ENCODE results near the gene TTC24.
"Not testable (repeated sequence)": the region's sequence is repeated elsewhere in the genome, so short reads cannot be mapped to it uniquely, and the experiment has no call there.

Gene TTC24

GRCh38 chr1:156579472-156579871 lies at the start of gene TTC24:
TTC24 (plus strand) TSS chr1:156579723; CDS start chr1:156581365, 1,642 bp downstream.
- no peak for DNase-seq (ENCODE audit: low read depth)

GRCh38 chr1:156530006-156530405 lies 49.5 kb upstream of the TTC24 start:
- no peak for DNase-seq (ENCODE audit: low read depth)

DNA sequence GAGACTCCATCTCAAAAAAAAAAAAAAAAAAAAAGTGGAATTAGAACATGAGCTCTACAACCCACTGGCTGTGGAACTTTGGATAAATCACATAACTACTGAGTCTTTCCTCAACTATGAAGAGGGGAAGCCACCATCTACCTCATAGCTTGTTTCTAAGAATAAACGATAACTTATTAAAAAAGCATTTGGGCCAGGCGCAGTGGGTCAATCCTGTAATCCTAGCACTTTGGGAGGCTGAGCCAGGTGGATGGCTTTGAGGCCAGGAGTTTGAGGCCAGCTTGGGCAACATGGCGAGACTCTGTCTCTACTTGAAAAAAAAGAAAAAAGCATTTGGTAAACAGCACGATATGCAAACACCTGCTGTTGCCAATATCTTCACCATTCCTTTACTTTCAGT lies 47.1 kb upstream of the TTC24 start:
- DNase-seq (ENCODE audit: low read depth), result no peak

DNA sequence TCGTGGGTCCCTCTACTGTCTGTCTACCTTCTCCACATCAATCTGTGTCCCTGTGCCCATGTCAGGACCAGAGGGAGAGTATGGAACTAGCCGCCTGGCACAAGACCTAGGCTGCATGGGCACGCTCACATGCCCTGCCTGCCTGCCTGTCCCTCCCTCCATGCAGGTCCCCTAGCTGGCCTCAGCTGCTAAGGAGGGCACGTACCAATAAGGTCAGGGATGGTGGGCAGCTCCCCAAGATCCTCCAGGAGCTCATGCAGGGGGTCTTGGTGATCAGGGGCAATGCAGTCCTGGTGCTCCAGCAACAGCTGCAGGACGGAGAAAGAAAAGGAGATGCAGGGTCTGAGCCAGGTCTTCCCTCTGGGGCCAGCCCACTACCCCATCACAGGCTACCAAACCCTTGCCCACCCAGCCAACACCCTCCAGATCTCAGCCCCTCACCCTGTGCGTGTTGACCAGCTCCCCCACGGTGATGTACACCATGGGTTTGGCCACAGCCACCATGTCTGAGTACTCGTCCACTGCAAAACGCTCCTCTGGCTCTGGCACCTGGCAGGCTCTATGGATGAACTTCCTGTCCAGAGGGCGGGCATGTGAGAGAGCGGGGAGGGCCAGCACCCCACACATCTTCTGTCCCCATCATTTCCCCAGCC lies 45.8 kb upstream of the TTC24 start:
- no peak for DNase-seq (ENCODE audit: low read depth)

GRCh38 chr1:156534424-156535060 lies 45.0 kb upstream of the TTC24 start:
- DNase-seq (ENCODE audit: low read depth), result no peak

- no peak for DNase-seq (ENCODE audit: low read depth)
Observed at GRCh38 chr1:156537027-156537426, 42.5 kb upstream of the TTC24 start.

GRCh38 chr1:156538711-156539440 lies 40.6 kb upstream of the TTC24 start:
- no peak for DNase-seq (ENCODE audit: low read depth)

DNA sequence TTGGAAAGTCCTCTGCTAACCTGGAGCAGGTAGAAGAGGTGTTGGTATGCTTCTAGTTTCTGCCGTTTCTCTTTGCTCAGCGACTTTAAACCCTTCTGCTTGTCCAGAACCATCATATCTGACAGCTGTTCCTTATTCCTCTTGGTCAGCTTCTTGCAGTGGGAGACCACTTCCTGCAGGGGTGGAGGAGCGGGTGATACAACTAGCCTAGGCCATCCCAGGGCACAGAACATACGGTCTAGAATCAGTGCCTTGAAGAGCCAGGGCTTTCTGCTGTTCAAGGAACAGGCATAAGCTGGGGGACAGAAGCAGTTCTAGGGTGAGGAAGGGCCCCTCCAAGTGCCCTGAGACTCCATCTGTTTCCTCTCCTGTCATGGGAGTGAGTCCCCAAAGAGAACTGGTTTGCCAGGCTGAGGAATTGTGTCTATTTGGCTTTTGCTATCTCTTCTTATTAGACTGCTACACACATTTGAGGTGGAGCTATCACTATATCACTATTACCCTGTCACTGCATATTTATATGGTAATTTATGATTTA lies 39.6 kb upstream of the TTC24 start:
- DNase-seq (ENCODE audit: low read depth), result no peak

DNA sequence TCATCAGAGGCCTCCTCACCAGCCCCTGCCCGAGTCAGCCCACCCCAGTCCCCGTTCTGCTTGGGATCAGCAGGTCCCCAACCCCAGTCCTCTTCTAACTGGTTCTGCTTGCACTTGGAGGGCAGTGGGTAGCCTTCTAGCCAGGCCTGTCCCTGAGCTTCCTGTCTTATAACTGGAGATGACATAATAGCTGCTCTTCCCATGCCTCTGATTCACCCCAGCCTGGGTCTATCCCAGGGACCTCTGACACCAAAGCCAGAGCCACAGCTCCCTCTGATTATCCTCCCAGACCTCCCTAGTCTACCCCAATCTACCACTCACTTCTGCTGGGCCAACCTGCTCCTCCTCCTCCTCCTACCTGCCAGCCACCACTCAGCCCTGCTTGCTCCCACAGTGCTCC lies 38.6 kb upstream of the TTC24 start:
- DNase-seq (ENCODE audit: low read depth), result no peak

GRCh38 chr1:156543066-156543465 lies 36.5 kb upstream of the TTC24 start:
- DNase-seq (ENCODE audit: low read depth), result no peak

DNA sequence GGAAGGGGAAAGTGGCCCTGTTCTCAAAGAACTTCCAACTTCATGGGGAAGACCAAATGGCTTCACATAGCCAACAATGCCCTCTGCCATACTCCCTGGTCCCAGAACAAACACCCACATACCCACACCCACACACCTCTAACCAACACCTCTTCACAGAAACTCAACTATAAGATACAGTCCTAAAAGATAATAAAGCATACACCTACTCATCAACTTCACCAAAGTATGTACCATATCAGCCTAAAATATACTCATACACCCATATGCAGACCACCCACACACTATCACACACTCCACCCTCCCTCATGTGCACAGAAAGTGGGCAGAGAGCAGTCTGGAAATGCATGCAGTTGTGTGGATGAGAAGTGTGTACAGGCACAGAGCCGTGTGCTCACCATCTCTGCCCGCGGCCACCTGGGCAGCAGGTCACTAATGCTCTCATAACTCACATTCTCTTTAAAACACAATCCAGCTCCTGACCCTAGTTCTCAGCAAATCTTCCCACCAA lies 34.9 kb upstream of the TTC24 start:
- no peak for DNase-seq (ENCODE audit: low read depth)

GRCh38 chr1:156546267-156546666 lies 33.3 kb upstream of the TTC24 start:
- DNase-seq (ENCODE audit: low read depth), result no peak

DNA sequence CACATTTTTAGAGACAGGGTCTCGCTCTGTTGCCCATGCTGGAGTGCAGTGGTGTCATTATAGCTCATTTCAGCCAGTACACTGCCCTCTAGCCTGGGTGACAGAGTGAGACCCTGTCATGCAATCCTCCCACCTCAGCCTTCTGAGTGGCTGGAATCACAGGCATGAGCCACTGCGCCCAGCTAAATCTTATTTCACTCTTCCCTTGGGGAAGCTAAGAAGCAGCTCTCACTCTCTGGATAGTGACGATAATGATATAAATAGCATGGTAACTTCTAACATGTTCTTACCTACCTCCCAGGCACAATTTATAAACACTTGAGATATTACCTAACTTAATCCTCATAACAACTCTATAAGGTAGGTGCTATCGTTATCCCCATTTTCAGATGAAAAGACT lies 32.1 kb upstream of the TTC24 start:
- no peak for DNase-seq (ENCODE audit: low read depth)

- DNase-seq (ENCODE audit: low read depth), result no peak
Observed at GRCh38 chr1:156547982-156548381, 31.5 kb upstream of the TTC24 start.

- DNase-seq (ENCODE audit: low read depth), result no peak
Observed at GRCh38 chr1:156549390-156549789, 30.1 kb upstream of the TTC24 start.

DNA sequence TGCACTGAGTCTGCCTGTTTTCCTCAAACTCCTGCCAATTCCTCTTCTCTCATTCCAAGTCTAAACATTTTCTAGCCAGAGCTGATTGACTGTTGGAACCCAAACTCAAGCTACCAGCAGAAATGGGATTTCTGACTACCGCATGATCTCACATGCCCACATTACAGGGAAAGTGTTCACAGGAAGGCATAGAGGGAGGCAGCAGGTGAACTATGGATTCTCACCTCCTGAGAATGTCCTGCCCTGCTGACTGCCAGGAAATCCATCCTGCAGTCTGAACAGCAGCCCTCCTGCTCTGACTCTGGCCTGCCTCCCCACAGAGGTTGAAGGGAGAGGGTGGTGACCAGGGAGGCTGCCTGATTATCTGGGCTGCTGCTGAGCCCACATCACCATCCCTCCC lies 29.7 kb upstream of the TTC24 start:
- DNase-seq (ENCODE audit: low read depth), result no peak

GRCh38 chr1:156550346-156550745 lies 29.2 kb upstream of the TTC24 start:
- DNase-seq (ENCODE audit: low read depth), result no peak

DNA sequence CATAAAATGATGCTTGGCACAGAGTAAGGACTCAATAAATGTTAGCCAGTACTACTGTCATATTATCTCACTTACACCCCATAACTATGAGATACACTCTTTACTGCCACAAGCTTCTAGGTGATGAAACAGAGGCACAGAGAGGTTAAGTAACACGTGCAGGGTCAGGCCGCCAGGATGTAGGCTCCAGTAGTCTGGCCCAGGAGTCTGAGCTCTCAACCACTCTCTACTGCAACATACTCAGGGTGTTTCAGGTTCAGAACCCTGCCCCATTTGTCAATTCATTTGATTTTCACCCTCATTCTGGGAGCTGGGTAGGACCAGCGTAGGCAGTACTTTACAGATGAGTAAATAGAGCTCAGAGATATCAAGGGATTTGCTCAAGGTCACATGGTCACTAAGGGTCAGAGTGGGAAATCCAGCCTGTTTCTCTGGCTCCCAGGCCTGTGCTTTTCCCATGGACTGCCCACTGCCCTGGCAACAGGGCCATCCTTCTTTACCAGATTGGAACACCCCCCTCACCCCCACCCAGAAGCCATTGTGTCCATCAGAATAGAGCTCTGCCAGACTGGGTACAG lies 28.4 kb upstream of the TTC24 start:
- DNase-seq (ENCODE audit: low read depth), result no peak

DNA sequence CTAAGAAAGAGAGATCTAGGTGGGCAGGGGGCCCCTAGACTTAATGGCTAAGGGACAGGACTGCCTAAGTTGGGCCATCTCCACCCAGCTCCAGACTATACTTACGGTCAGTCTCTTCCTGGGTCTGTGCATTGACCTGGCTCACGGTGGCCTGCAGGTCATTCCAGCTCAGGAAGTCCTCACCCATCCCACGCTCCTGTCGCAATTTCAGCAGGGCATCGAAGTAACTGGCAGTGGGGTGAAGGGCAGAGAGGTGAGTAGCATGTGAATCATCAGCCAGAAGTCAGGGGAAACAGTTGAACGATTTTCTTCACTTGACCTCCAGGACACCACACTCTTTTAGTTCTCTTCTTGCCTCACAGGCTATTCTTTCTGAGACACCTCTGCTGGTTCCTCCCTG lies 27.7 kb upstream of the TTC24 start:
- DNase-seq (ENCODE audit: low read depth), result no peak

- DNase-seq (ENCODE audit: low read depth), result no peak
Observed at GRCh38 chr1:156552518-156552917, 27.0 kb upstream of the TTC24 start.

GRCh38 chr1:156552937-156553336 lies 26.6 kb upstream of the TTC24 start:
- not testable (repeated sequence) for DNase-seq (ENCODE audit: low read depth)

GRCh38 chr1:156553860-156554485 lies 25.6 kb upstream of the TTC24 start:
- DNase-seq (ENCODE audit: low read depth), result no peak

All from activated T-helper 1 cell treated with Interleukin-2 at 50 U/mL for 16 hours (primary cell).